ENCODE data around the gene CHCHD6. TPM values are rescaled to one million over a fixed set of nuclear protein-coding genes. Genes with fewer than 3 reads are reported as not detected.

Gene CHCHD6
- polyA plus RNA-seq, 1 donor = 10.8 TPM

- Histone ChIP-seq H3K27ac (ENCODE audit: low read length) (no peak overlapping the region), H3K27me3 (ENCODE audit: control insufficient read depth, insufficient read depth, low read length) (no peaks in the 10 kb centered on the region), H3K9me3 (ENCODE audit: control insufficient read depth, low read depth, low read length) (no peaks in the 10 kb centered on the region), H3K4me3 (ENCODE audit: low read length) (no peak overlapping the region), H3K36me3 (ENCODE audit: control insufficient read depth, insufficient read depth, low read length) (no peaks in the 10 kb centered on the region), H3K4me1 (ENCODE audit: control insufficient read depth, insufficient read depth, low read length) (no peaks in the 10 kb centered on the region)
- DNase-seq = no peak
- WGBS (ENCODE audit: insufficient coverage, low lambda C conversion rate) = no CpG with 5 or more reads among the region's 10 CpGs
These were observed 254.6 kb downstream of the CHCHD6 start for GRCh38 chr3:126958638-126959085.

GRCh38 chr3:126959136-126959920 is 255.3 kb downstream of the CHCHD6 start:
- H3K27me3 ChIP-seq (ENCODE audit: control insufficient read depth, insufficient read depth, low read length) = no peaks in the 10 kb centered on the region
- H3K4me1 ChIP-seq (ENCODE audit: control insufficient read depth, insufficient read depth, low read length) = no peaks in the 10 kb centered on the region
- no peak overlapping the region for H3K4me3 ChIP-seq (ENCODE audit: low read length)
- H3K27ac ChIP-seq (ENCODE audit: low read length) = no peak overlapping the region
- WGBS (ENCODE audit: insufficient coverage, low lambda C conversion rate) = no CpG with 5 or more reads among the region's 10 CpGs
- H3K36me3 ChIP-seq (ENCODE audit: control insufficient read depth, insufficient read depth, low read length) = no peaks in the 10 kb centered on the region
- no peaks in the 10 kb centered on the region for H3K9me3 ChIP-seq (ENCODE audit: control insufficient read depth, low read depth, low read length)
- no peak for DNase-seq

- Histone ChIP-seq H3K4me1 (ENCODE audit: control insufficient read depth, insufficient read depth, low read length) (no peaks in the 10 kb centered on the region), H3K4me3 (ENCODE audit: low read length) (no peak overlapping the region), H3K9me3 (ENCODE audit: control insufficient read depth, low read depth, low read length) (no peaks in the 10 kb centered on the region), H3K27me3 (ENCODE audit: control insufficient read depth, insufficient read depth, low read length) (no peaks in the 10 kb centered on the region), H3K27ac (ENCODE audit: low read length) (no peak overlapping the region), H3K36me3 (ENCODE audit: control insufficient read depth, insufficient read depth, low read length) (no peaks in the 10 kb centered on the region)
- no peak for DNase-seq
- WGBS (ENCODE audit: insufficient coverage, low lambda C conversion rate) = 60% methylated on average over 1 of the region's 17 CpGs
These were observed 256.0 kb downstream of the CHCHD6 start for GRCh38 chr3:126959921-126960603.

GRCh38 chr3:126960604-126960995 is 256.6 kb downstream of the CHCHD6 start:
- no CpG with 5 or more reads among the region's 17 CpGs for WGBS (ENCODE audit: insufficient coverage, low lambda C conversion rate)
- H3K4me3 ChIP-seq (ENCODE audit: low read length) = no peak overlapping the region
- no peak for DNase-seq
- H3K36me3 ChIP-seq (ENCODE audit: control insufficient read depth, insufficient read depth, low read length) = no peaks in the 10 kb centered on the region
- no peaks in the 10 kb centered on the region for H3K9me3 ChIP-seq (ENCODE audit: control insufficient read depth, low read depth, low read length)
- H3K4me1 ChIP-seq (ENCODE audit: control insufficient read depth, insufficient read depth, low read length) = no peaks in the 10 kb centered on the region
- no peak overlapping the region for H3K27ac ChIP-seq (ENCODE audit: low read length)
- no peaks in the 10 kb centered on the region for H3K27me3 ChIP-seq (ENCODE audit: control insufficient read depth, insufficient read depth, low read length)

- no peaks in the 10 kb centered on the region for H3K36me3 ChIP-seq (ENCODE audit: control insufficient read depth, insufficient read depth, low read length)
- no peak overlapping the region for H3K27ac ChIP-seq (ENCODE audit: low read length)
- no CpG with 5 or more reads among the region's 8 CpGs for WGBS (ENCODE audit: insufficient coverage, low lambda C conversion rate)
- H3K4me3 ChIP-seq (ENCODE audit: low read length) = no peak overlapping the region
- H3K4me1 ChIP-seq (ENCODE audit: control insufficient read depth, insufficient read depth, low read length) = no peaks in the 10 kb centered on the region
- H3K9me3 ChIP-seq (ENCODE audit: control insufficient read depth, low read depth, low read length) = no peaks in the 10 kb centered on the region
- no peaks in the 10 kb centered on the region for H3K27me3 ChIP-seq (ENCODE audit: control insufficient read depth, insufficient read depth, low read length)
- no peak for DNase-seq
These were observed 257.3 kb downstream of the CHCHD6 start for GRCh38 chr3:126961191-126961790.

GRCh38 chr3:126961791-126962461 is 257.9 kb downstream of the CHCHD6 start:
- H3K27ac ChIP-seq (ENCODE audit: low read length) = no peak overlapping the region

GRCh38 chr3:126962756-126963155 is 258.7 kb downstream of the CHCHD6 start:
- H3K9me3 ChIP-seq (ENCODE audit: control insufficient read depth, low read depth, low read length) = no peaks in the 10 kb centered on the region
- no peaks in the 10 kb centered on the region for H3K36me3 ChIP-seq (ENCODE audit: control insufficient read depth, insufficient read depth, low read length)
- no CpG with 5 or more reads among the region's 8 CpGs for WGBS (ENCODE audit: insufficient coverage, low lambda C conversion rate)
- no peak for DNase-seq
- no peak overlapping the region for H3K27ac ChIP-seq (ENCODE audit: low read length)
- H3K4me1 ChIP-seq (ENCODE audit: control insufficient read depth, insufficient read depth, low read length) = no peaks in the 10 kb centered on the region
- no peak overlapping the region for H3K4me3 ChIP-seq (ENCODE audit: low read length)
- no peaks in the 10 kb centered on the region for H3K27me3 ChIP-seq (ENCODE audit: control insufficient read depth, insufficient read depth, low read length)

More at GRCh38 chr3:126961791-126962461, 257.9 kb downstream of the CHCHD6 start:
- no peaks in the 10 kb centered on the region for H3K36me3 ChIP-seq (ENCODE audit: control insufficient read depth, insufficient read depth, low read length)
- no peak for DNase-seq
- no peaks in the 10 kb centered on the region for H3K27me3 ChIP-seq (ENCODE audit: control insufficient read depth, insufficient read depth, low read length)
- no peak overlapping the region for H3K4me3 ChIP-seq (ENCODE audit: low read length)
- H3K4me1 ChIP-seq (ENCODE audit: control insufficient read depth, insufficient read depth, low read length) = no peaks in the 10 kb centered on the region
- WGBS (ENCODE audit: insufficient coverage, low lambda C conversion rate) = no CpG with 5 or more reads among the region's 11 CpGs
- no peaks in the 10 kb centered on the region for H3K9me3 ChIP-seq (ENCODE audit: control insufficient read depth, low read depth, low read length)

GRCh38 chr3:126963261-126964190 is 259.5 kb downstream of the CHCHD6 start:
- Histone ChIP-seq H3K27me3 (ENCODE audit: control insufficient read depth, insufficient read depth, low read length) (no peaks in the 10 kb centered on the region), H3K27ac (ENCODE audit: low read length) (no peak overlapping the region), H3K4me3 (ENCODE audit: low read length) (no peak overlapping the region), H3K36me3 (ENCODE audit: control insufficient read depth, insufficient read depth, low read length) (no peaks in the 10 kb centered on the region), H3K9me3 (ENCODE audit: control insufficient read depth, low read depth, low read length) (no peaks in the 10 kb centered on the region), H3K4me1 (ENCODE audit: control insufficient read depth, insufficient read depth, low read length) (no peaks in the 10 kb centered on the region)
- no CpG with 5 or more reads among the region's 7 CpGs for WGBS (ENCODE audit: insufficient coverage, low lambda C conversion rate)
- peak in 1 of 2 donors; percentile 64 for DNase-seq

- Histone ChIP-seq H3K27ac (ENCODE audit: low read length) (no peak overlapping the region), H3K9me3 (ENCODE audit: control insufficient read depth, low read depth, low read length) (no peaks in the 10 kb centered on the region), H3K4me1 (ENCODE audit: control insufficient read depth, insufficient read depth, low read length) (no peaks in the 10 kb centered on the region), H3K4me3 (ENCODE audit: low read length) (no peak overlapping the region), H3K36me3 (ENCODE audit: control insufficient read depth, insufficient read depth, low read length) (no peaks in the 10 kb centered on the region), H3K27me3 (ENCODE audit: control insufficient read depth, insufficient read depth, low read length) (no peaks in the 10 kb centered on the region)
- no CpG with 5 or more reads among the region's 7 CpGs for WGBS (ENCODE audit: insufficient coverage, low lambda C conversion rate)
- DNase-seq = no peak
These were observed 260.2 kb downstream of the CHCHD6 start for GRCh38 chr3:126964261-126964660.
